DMS114 treated with DMSO at 0.1 percent for 48 hours (cell line): ENCODE results near the gene PCDHA13.
"Not testable (repeated sequence)": the region's sequence is repeated elsewhere in the genome, so short reads cannot be mapped to it uniquely, and the experiment has no call there.

Source experiments
- DNase-seq: peaks from one replicate; lab custom pipeline; 2025; ENCODE audit not compliant: unreplicated experiment; lab: John Stamatoyannopoulos, UW

The PCDHA13 gene

GRCh38 chr5:140870221-140871201, 11.4 kb upstream of the PCDHA13 start:
- no peak for DNase-seq

- no peak for DNase-seq
These were observed 6.5 kb upstream of the PCDHA13 start, which contains the start of gene PCDHA12 for GRCh38 chr5:140875085-140876065. TSS of gene PCDHA12 (plus strand) at chr5:140875308. CDS start at chr5:140875473, 165 bp downstream.

GRCh38 chr5:140876541-140877261, 5.2 kb upstream of the PCDHA13 start:
- DNase-seq: not testable (repeated sequence)

- no peak for DNase-seq
These were observed 4.7 kb upstream of the PCDHA13 start for GRCh38 chr5:140877262-140877581.

GRCh38 chr5:140882591-140882899, 621 bp downstream of the PCDHA13 start:
- DNase-seq: no peak

GRCh38 chr5:140883373-140883772, 1.4 kb downstream of the PCDHA13 start:
- no peak for DNase-seq

- DNase-seq: no peak
These were observed 2.2 kb downstream of the PCDHA13 start for GRCh38 chr5:140883927-140884697.

- no peak for DNase-seq
These were observed 34.4 kb downstream of the PCDHA13 start for GRCh38 chr5:140916325-140916724.

- no peak for DNase-seq
These were observed 41.7 kb downstream of the PCDHA13 start for GRCh38 chr5:140923601-140924000.

- no peak for DNase-seq
These were observed 44.0 kb downstream of the PCDHA13 start, which contains the start of gene PCDHAC1 for GRCh38 chr5:140925806-140926442. TSS of gene PCDHAC1 (plus strand) at chr5:140926299. CDS start at chr5:140926893, 594 bp downstream.

GRCh38 chr5:140926443-140927227, 44.7 kb downstream of the PCDHA13 start:
- peak; percentile 84 for DNase-seq

- no peak for DNase-seq
These were observed 45.3 kb downstream of the PCDHA13 start for GRCh38 chr5:140927228-140927573.
